ENCODE results near the gene PIEZO1. TPM values are rescaled to one million over a fixed set of nuclear protein-coding genes. Genes with fewer than 3 reads are reported as not detected.

Gene PIEZO1
- total RNA-seq, 1 experiment from 2014 or later, result 224 TPM

GRCh38 chr16:88735121-88735520, 49.9 kb downstream of the PIEZO1 start:
- ATAC-seq (no peak), DNase-seq (ENCODE audit: low read depth, low spot score) (no peak)
- Histone ChIP-seq H3K4me2 (ENCODE audit: low read length) (no peak overlapping the region), H4K20me1 (ENCODE audit: insufficient read depth) (no peaks in the 10 kb centered on the region), H3K9me2 (ENCODE audit: insufficient read depth) (no peaks in the 10 kb centered on the region), H3K9me3 (ENCODE audit: control insufficient read depth in 1 of 2, insufficient read depth in 1 of 2, low read depth in 1 of 2, low read length in 2 of 2) (no peaks in the 10 kb centered on the region), H3K9ac (ENCODE audit: low read length) (no peak overlapping the region), H3K36me3 (ENCODE audit: control insufficient read depth in 1 of 2, insufficient read depth in 2 of 2, low read length in 2 of 2) (peaks cover 24 to 53% of the 10 kb centered on the region in 2 experiments; a peak in 3 of 4 replicates), H3K4me3 (replicated peaks in 1 of 2; ENCODE audit: low read depth in 1 of 2, low read length in 2 of 2) (no peak overlapping the region), H3K79me2 (ENCODE audit: insufficient read depth, low read length) (peaks cover 17% of the 10 kb centered on the region; the same call in 1 of the 2 replicates), H2AFZ (ENCODE audit: low read depth, low read length, poor library complexity, severe bottlenecking) (no peak overlapping the region), H3K27me3 (ENCODE audit: insufficient read depth, low read length) (no peaks in the 10 kb centered on the region), H3K4me1 (ENCODE audit: control insufficient read depth in 1 of 2, insufficient read depth in 2 of 2, low read length in 2 of 2) (peaks cover 0 to 5% of the 10 kb centered on the region in 2 experiments; a peak in 1 of 4 replicates), H3K27ac (ENCODE audit: low read depth, low read length) (no peak overlapping the region)
- no TSS peak for BruUV-seq (replicated peaks)
- ChIA-PET RAD21 (ENCODE audit: low non-redundant PET in 1 of 2, low total read pairs in 2 of 2, uncharacterized antibody in 2 of 2, unreplicated experiment in 2 of 2) (no interaction called here), CTCF (no interaction called here), POLR2A (no interaction called here)
- intact Hi-C loops (cut with micrococcal nuclease), result loop anchor here (5.0 kb wide), 2 partner anchors 67 to 482 kb away; partner anchors contain the start of genes CDT1 and ZNF778
- TF ChIP-seq ZBTB33 (IDR thresholded peaks at IDR 0.05; ENCODE audit: extremely low read depth, insufficient replicate concordance, low read length) (no peak), ELF1 (IDR thresholded peaks at IDR 0.05; ENCODE audit: borderline replicate concordance, low read depth) (no peak), EZH2 (IDR thresholded peaks at IDR 0.05) (no peak), EZH2phosphoT487 (IDR thresholded peaks at IDR 0.05; ENCODE audit: borderline replicate concordance) (no peak), MAX (IDR thresholded peaks at IDR 0.05) (no peak), POLR2AphosphoS5 (IDR thresholded peaks at IDR 0.05; ENCODE audit: low read depth, low read length) (no peak), ATF3 (IDR thresholded peaks at IDR 0.05) (no peak), CEBPB (IDR thresholded peaks at IDR 0.05; ENCODE audit: low read depth) (no peak), REST (IDR thresholded peaks at IDR 0.05; ENCODE audit: low read depth) (no peak), CBX3 (IDR thresholded peaks at IDR 0.05; ENCODE audit: low read depth) (no peak), FOSL1 (IDR thresholded peaks at IDR 0.05; ENCODE audit: low read depth) (no peak)

Data from HCT116 (cell line).